Measurements from ENCODE around the gene HMGCS1.

The HMGCS1 gene

GRCh38 chr5:43304525-43304924 is 8.7 kb downstream of the HMGCS1 start:
- no peak overlapping the region for H3K4me3 ChIP-seq (ENCODE audit: low read length)
- peak; percentile 28 for DNase-seq (ENCODE audit: low read depth)
- TF ChIP-seq, protein P1, sequence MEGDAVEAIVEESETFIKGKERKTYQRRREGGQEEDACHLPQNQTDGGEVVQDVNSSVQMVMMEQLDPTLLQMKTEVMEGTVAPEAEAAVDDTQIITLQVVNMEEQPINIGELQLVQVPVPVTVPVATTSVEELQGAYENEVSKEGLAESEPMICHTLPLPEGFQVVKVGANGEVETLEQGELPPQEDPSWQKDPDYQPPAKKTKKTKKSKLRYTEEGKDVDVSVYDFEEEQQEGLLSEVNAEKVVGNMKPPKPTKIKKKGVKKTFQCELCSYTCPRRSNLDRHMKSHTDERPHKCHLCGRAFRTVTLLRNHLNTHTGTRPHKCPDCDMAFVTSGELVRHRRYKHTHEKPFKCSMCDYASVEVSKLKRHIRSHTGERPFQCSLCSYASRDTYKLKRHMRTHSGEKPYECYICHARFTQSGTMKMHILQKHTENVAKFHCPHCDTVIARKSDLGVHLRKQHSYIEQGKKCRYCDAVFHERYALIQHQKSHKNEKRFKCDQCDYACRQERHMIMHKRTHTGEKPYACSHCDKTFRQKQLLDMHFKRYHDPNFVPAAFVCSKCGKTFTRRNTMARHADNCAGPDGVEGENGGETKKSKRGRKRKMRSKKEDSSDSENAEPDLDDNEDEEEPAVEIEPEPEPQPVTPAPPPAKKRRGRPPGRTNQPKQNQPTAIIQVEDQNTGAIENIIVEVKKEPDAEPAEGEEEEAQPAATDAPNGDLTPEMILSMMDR (conservative IDR thresholded peaks at IDR 0.05; ENCODE audit: low read length): no peak

- TF ChIP-seq, protein P1 (conservative IDR thresholded peaks at IDR 0.05; ENCODE audit: low read length): no peak
- no peak for DNase-seq (ENCODE audit: low read depth)
- H3K4me3 ChIP-seq (ENCODE audit: low read length): no peak overlapping the region
These were observed 10.0 kb downstream of the HMGCS1 start for GRCh38 chr5:43303242-43303641.

- TF ChIP-seq, protein P1 (conservative IDR thresholded peaks at IDR 0.05; ENCODE audit: low read length): no peak
- no peak for DNase-seq (ENCODE audit: low read depth)
- no peak overlapping the region for H3K4me3 ChIP-seq (ENCODE audit: low read length)
These were observed 10.7 kb downstream of the HMGCS1 start for GRCh38 chr5:43302481-43302880.

- no peak for DNase-seq (ENCODE audit: low read depth)
- no peak overlapping the region for H3K4me3 ChIP-seq (ENCODE audit: low read length)
- TF ChIP-seq, protein P1 (conservative IDR thresholded peaks at IDR 0.05; ENCODE audit: low read length): no peak
These were observed 11.5 kb downstream of the HMGCS1 start for GRCh38 chr5:43301653-43302091.

DNA sequence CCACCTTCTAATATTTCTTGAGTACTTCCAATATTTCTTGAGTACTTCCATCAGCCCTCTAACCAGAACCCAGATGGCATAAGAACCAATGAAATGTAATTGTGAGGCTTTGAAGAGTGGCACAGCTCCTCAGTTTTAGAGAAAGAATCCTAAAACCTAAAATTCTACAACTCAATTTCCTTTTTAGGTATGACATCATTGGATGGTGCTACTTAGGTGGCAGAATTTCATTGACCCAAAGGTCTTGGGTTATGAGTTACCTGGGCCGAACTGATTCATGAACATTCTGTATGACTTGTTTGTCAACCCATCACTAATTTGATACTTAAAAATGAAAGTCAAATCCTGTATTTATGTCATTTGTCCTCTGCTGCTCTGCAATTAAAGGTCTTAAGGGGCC is 13.1 kb downstream of the HMGCS1 start:
- no peak overlapping the region for H3K4me3 ChIP-seq (ENCODE audit: low read length)
- TF ChIP-seq, protein P1 (conservative IDR thresholded peaks at IDR 0.05; ENCODE audit: low read length): no peak
- DNase-seq (ENCODE audit: low read depth): no peak

DNA sequence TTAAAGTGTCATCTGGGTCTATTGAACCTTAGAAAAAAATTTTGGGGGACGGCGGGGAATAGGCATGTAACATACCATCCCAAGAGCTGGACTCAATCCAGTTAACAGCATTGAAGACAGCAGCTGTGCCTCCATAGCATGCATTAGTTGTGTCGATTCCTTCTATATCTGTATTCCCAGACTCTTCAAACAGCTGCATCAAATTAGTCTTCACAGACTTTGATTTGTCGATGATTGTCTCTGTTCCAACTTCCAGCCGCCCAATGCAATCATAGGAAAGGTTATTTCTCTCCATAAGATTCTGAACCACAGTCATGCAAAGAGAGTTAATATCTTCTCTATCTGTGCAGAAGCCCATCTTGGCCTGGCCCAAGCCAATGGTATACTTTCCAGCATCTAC is 14.8 kb downstream of the HMGCS1 start:
- DNase-seq (ENCODE audit: low read depth): no peak
- no peak overlapping the region for H3K4me3 ChIP-seq (ENCODE audit: low read length)
- TF ChIP-seq, protein P1 (conservative IDR thresholded peaks at IDR 0.05; ENCODE audit: low read length): no peak

DNA sequence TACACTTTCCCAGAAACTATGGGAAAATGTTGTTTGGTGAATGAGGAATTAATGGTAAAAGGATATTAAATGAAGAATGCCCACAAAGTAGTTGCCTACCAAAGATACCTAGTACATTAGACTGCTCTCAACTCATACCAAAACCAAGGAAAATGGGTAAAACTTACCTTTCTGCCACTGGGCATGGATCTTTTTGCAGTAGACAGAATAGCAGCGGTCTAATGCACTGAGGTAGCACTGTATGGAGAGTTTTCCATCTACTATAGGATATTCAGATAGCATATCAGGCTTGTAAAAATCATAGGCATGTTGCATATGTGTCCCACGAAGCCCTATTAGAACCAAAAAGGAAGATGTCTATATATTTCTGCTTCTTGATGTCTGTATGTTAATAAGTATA is 16.4 kb downstream of the HMGCS1 start:
- DNase-seq (ENCODE audit: low read depth): no peak
- no peak overlapping the region for H3K4me3 ChIP-seq (ENCODE audit: low read length)
- TF ChIP-seq, protein P1 (conservative IDR thresholded peaks at IDR 0.05; ENCODE audit: low read length): no peak
